Skin of body (tissue), 2 donors: ENCODE measurements around the gene HSPA4. TPM values are rescaled to one million over a fixed set of nuclear protein-coding genes. Genes with fewer than 3 reads are reported as not detected.
"Not testable (repeated sequence)": the region's sequence is repeated elsewhere in the genome, so short reads cannot be mapped to it uniquely, and the experiment has no call there.

Experiments used
- DNase-seq: peaks from one replicate; lab custom pipeline; 2025; lab: John Stamatoyannopoulos, UW
- total RNA-seq: library from RNA; depleted of rRNA; stranded (reverse); fragments of >200 nt; gene quantifications from one replicate; pipeline ENCODE4 v1.2.3, GENCODE V29; 2014

Gene HSPA4
- total RNA-seq, 1 donor from 2014 or later, result 58.9 TPM

GRCh38 chr5:133122711-133123110 lies 70.9 kb downstream of the HSPA4 start:
- DNase-seq, result no peak

- no peak for DNase-seq
Observed at GRCh38 chr5:133123297-133123696, 71.5 kb downstream of the HSPA4 start.

GRCh38 chr5:133124891-133125290 lies 73.1 kb downstream of the HSPA4 start:
- no peak for DNase-seq

- DNase-seq, result no peak
Observed at GRCh38 chr5:133128066-133128465, 76.3 kb downstream of the HSPA4 start.

- no peak for DNase-seq
Observed at GRCh38 chr5:133129289-133129688, 77.5 kb downstream of the HSPA4 start.

- no peak for DNase-seq
Observed at GRCh38 chr5:133129950-133130349, 78.1 kb downstream of the HSPA4 start.

- DNase-seq, result no peak
Observed at GRCh38 chr5:133130387-133131118, 78.7 kb downstream of the HSPA4 start.

GRCh38 chr5:133132717-133133116 lies 80.9 kb downstream of the HSPA4 start:
- no peak for DNase-seq

- DNase-seq, result not testable (repeated sequence)
Observed at GRCh38 chr5:133133241-133133640, 81.4 kb downstream of the HSPA4 start.

- DNase-seq, result not testable (repeated sequence)
Observed at GRCh38 chr5:133136890-133137289, 85.1 kb downstream of the HSPA4 start.

- no peak for DNase-seq
Observed at GRCh38 chr5:133140311-133140710, 88.5 kb downstream of the HSPA4 start.

- no peak for DNase-seq
Observed at GRCh38 chr5:133141746-133142145, 89.9 kb downstream of the HSPA4 start.

- no peak for DNase-seq
Observed at GRCh38 chr5:133142782-133143181, 91.0 kb downstream of the HSPA4 start.

GRCh38 chr5:133144245-133144981 lies 92.6 kb downstream of the HSPA4 start:
- DNase-seq, result no peak

GRCh38 chr5:133145436-133146170 lies 93.8 kb downstream of the HSPA4 start:
- peak; percentile 61 for DNase-seq

- DNase-seq, result peak; percentile 19
Observed at GRCh38 chr5:133147411-133147810, 95.6 kb downstream of the HSPA4 start.

- DNase-seq, result no peak
Observed at GRCh38 chr5:133147815-133148567, 96.2 kb downstream of the HSPA4 start.

- no peak for DNase-seq
Observed at GRCh38 chr5:133149345-133149744, 97.5 kb downstream of the HSPA4 start.

GRCh38 chr5:133150909-133151544 lies 99.2 kb downstream of the HSPA4 start:
- no peak for DNase-seq

- no peak for DNase-seq
Observed at GRCh38 chr5:133154274-133155075, 102.7 kb downstream of the HSPA4 start.
